GM23248 (cell line): Measurements from ENCODE around the gene NOL9.

Experiments used
- EZH2 ChIP-seq: fragments of 200-600 bp; sonication (generic); IDR thresholded peaks from 2 replicates; pipeline ENCODE4 v1.6.1; 2018; ENCODE audit warnings: antibody characterized with exemption, mild to moderate bottlenecking; ENCODE audit not compliant: insufficient read depth, poor library complexity, severe bottlenecking
- EZH2phosphoT487 ChIP-seq: fragments of 200-600 bp; sonication (generic); IDR thresholded peaks from 2 replicates; pipeline ENCODE4 v1.6.1; 2018; ENCODE audit warnings: antibody characterized with exemption, moderate library complexity, mild to moderate bottlenecking, low read depth; ENCODE audit not compliant: insufficient read depth

- TF ChIP-seq EZH2phosphoT487 (no peak), EZH2 (no peak)
These were observed 30.7 kb downstream of the NOL9 start for GRCh38 chr1:6523566-6523965.
